AG20443 (cell line): Measurements from ENCODE around the gene TTC28.

Experiments
- DNase-seq: peaks from one replicate; pipeline ENCODE4 v3.0.0; 2012; ENCODE audit warnings: low spot score, mixed read lengths

TTC28 gene

DNA sequence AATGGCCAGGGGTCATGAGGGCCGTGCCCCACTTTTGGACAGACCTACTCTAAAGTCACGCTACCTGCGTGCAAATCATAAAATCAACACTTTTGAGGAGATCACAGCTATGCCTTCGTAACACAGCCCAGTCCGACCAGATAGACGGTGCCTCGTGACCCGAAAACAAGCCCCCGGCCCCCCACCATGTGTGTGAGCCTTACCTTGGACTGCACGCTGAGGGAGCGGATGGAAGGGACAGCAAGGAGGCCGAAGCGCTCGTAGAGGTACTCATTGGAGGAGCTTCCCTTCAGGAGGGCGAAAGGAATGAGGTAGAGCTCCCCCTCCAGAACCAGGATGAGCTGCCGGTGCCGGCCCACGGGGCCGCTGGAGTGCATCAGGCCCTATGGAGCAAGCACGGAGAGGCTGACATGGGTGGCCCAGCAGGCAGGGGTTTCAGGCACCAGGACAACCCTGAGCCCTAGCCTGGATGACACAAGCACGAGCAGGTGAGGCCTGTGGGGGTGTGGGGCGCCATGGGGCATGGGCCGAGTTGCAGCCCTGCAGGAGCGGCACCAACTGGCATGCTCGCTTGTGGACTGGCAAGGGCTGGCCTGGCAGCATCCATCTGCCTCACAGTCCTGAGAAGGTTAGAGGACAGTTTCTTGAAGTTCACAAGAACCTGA lies 678.3 kb downstream of the TTC28 start:
- DNase-seq = no peak

GRCh38 chr22:28000361-28000760 lies 679.3 kb downstream of the TTC28 start:
- DNase-seq = no peak

DNA sequence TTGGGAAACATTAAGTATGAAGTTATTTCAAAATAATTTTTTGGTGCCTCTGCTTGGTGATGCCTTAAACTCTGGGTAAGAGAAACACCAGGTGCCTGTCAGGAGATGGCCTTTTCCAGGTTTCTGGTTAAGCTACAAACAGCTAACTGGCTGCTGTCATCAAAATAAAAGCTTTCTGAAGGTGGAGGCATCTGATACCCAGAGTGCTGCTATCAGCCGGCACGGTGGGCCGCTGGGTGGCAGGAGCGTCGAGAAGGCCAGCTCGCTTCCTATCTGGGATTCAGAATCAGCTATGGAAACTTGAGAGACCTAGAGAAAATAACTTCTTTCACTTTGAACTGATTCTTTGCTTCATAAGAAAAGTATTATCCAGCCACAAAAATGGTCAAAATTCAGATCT lies 679.8 kb downstream of the TTC28 start:
- no peak for DNase-seq

GRCh38 chr22:27998511-27999410 lies 680.9 kb downstream of the TTC28 start:
- DNase-seq = no peak

DNA sequence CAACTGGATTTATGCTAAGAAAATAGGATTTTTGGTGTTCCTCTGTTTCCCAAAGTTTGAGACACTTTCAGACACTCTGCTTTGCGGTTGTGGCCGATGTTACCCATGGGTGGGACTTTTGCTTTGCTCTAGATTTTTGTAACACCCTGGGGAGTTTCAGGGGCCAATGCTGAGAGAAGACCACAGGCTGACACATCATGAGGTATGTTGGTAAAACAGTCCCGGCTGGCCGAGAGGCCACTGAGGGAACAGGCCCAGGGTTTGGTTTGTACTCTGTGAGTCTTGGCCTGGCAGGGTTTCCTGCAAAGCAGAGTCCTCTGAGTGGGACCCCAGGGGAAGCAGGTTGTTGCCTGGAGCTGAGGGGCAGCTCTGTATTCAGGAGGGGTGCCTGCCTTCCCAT lies 682.1 kb downstream of the TTC28 start:
- peak; percentile 31 for DNase-seq

GRCh38 chr22:27996981-27997380 lies 682.7 kb downstream of the TTC28 start:
- no peak for DNase-seq

- no peak for DNase-seq
These were observed 683.1 kb downstream of the TTC28 start for GRCh38 chr22:27996529-27996925.

GRCh38 chr22:27995801-27996528 lies 683.7 kb downstream of the TTC28 start:
- no peak for DNase-seq

- no peak for DNase-seq
These were observed 684.9 kb downstream of the TTC28 start for GRCh38 chr22:27994481-27995331.

GRCh38 chr22:27993774-27994350 lies 685.8 kb downstream of the TTC28 start:
- no peak for DNase-seq

GRCh38 chr22:27993201-27993635 lies 686.4 kb downstream of the TTC28 start:
- DNase-seq = no peak

- DNase-seq = no peak
These were observed 687.1 kb downstream of the TTC28 start for GRCh38 chr22:27992294-27993165.

DNA sequence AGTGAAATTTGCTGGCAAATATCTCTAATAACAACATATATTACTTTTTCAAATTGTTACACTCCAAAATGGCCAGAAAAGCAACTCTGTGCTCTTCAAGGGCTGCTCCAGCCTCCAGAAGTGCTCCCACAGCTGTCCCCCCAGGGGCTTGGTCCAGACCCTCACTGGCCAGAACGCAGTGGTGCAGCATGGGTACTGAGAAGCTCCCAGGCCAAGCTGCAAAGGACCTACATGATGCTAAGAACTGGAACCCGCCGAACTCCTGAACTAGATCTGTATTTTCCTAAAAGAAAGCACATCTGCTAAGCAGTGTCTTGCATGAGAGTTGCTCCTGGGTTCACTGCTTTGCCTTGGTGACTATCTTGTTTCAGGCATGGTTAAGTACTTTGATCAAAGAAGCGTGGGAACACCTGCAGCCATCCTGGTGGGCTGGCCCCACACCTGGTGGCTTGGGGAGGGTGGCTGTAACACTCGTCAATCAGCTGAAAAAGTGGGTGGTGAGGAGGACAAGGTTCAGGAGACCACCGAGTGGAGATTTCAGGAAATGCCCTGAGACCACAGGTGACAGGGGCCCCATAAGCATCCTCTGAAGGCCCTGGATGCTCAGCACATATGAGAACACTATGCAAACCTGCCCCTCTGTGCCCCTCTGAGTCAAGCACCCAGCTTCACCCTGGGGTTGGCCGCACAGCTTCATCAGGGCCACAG lies 687.9 kb downstream of the TTC28 start:
- DNase-seq = no peak

DNA sequence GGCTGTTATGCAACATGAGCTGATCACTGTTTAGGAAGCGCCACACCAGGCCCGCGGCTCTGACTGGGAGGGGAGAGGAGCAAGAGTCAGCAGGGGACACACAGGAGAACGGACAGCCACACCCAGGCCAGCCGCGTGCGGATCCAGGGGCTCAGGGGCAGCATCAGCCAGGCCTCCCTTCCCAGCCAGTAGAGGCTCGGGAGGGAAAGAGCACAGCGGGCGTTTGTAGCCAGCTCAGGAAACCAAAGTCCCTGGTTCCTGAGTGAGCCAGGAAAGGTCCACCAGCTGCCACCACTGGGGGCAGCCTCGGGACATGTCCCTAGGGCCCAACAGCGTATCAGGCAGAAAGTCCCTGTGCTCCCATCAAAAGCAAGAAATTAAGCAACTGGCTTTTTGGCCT lies 688.8 kb downstream of the TTC28 start:
- DNase-seq = peak; percentile 82

DNA sequence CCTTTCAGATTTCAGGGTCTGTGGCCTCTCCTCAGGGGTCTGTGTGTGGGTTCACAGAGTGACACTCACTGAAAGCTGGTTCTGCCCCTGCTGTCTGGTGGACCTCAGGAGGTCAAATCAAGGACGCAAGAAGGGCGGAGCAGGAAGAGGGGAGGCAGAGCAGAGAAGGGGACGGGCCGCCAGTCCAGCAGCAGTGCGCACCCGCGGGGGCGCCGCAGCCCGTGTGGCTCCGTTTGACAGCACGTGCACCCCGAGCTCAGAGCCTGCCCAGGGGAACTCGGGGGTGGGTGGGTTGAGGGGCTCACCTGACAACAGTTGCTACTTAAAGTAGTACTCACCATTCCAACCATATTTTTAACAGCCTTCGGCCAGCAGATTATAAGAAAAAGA lies 689.2 kb downstream of the TTC28 start:
- no peak for DNase-seq

DNA sequence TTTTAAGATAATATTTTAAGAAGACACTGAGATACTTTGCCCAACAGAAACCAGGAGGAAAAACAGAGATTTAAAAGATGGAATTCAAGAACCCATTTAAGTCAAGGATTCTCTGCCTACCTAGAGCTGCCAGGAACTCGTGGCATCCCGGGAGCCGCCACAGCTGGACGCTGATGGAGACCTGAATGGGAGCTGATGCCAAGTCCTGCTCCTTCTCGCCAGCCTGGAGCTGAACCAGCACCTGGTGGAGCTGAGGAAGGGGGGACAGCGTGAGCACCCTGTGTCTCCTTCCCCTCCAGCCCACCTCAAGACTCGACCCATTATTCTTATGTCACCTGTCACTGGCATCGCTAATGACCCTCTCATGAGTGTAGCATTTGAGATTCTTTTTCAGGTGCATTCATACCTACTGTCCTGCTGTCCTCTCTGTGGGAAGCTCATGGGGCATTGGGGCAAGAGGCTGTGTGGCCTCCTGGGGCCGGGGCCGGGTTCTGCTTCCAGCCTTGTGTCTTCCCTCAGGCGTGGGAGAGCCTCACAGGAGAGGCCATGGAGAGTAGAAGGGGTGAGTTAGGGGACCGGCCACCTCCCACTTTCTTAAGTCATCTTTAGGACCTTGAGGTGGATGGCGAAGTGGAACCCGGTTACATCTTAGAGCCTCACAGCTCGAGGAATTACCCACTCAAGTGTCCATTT lies 689.7 kb downstream of the TTC28 start:
- no peak for DNase-seq

DNA sequence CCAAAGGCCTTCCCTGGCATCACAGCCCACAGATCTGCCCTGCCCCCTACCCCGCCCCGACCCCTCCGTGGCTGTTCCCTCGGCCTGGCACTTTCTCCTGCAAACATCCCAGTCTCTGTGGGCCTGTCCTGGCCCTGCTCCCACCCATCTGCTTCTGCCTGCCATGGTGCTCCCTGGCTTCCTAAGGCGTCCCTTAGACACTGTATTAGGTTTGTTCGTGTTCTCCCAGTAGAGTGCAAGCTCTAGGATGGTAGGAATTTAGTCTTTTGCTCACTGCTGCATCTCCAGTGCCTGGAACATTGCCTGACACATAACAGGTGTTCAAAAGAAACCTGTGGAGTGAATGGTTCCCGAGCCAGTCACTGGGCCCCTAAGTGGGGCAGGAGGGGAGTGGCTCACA lies 690.9 kb downstream of the TTC28 start:
- DNase-seq = no peak

DNA sequence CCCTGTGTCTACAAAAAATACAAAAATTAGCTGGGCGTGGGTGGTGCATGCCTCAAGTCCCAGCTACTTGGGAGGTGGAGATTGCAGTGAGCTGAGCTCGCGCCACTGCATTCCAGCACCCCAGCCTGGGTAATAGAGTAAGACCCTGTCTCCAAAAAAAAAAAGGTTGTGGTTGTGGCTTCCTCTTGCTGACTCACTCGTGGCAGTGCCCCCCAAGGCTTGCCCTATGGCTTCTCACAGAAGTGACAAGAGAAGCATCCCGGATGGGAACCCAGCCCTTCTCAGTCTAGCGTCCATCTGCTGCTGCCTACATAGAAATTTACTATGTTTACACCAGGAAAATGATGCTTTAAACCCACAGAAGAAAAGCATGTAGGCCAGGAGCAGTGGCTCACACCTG lies 692.1 kb downstream of the TTC28 start:
- no peak for DNase-seq

DNA sequence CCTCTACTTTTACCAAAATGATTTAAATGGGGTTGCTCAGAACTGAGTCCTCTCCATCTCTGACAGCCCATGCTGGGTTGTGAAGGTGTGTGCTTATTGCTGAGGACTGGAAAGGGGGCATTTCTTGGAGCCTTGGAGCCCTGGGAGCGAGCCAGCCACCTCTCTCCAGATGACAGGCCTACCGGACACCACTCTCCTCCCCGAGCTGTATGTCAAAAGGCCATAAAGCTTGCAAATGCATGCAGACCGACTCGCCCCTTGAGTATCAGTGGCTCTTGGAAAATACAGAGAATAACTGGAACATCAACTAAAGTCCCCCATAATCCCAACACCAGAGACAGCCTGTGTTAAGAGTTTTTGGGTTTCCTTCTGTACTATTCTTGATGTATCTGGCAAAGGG lies 692.7 kb downstream of the TTC28 start:
- DNase-seq = no peak
